CD14-positive monocyte (primary cell): ENCODE measurements around the gene DDAH1. TPM values are rescaled to one million over a fixed set of nuclear protein-coding genes. Genes with fewer than 3 reads are reported as not detected.

Source experiments
- DNase-seq, 3 donors: peaks; one replicate each; pipeline ENCODE4 v3.0.0-alpha.2; 2011 to 2022
- H2AFZ ChIP-seq: 2 replicates; pipeline ENCODE4 v1.6.0; 2012; ENCODE audit warnings: mild to moderate bottlenecking, low read depth, low read length, inconsistent platforms; ENCODE audit not compliant: insufficient read depth, poor library complexity, severe bottlenecking
- H3K27ac ChIP-seq, 2 donors: 1 replicate in 1 of 2; 2 replicates in 1 of 2; pipeline ENCODE4 v1.5.1; 2012 to 2013; ENCODE audit warnings: low read length in 2 of 2, control low read depth in 1 of 2, inconsistent platforms in 1 of 2, low read depth in 1 of 2, mild to moderate bottlenecking in 1 of 2
- H3K27me3 ChIP-seq, 2 donors: one replicate each; pipeline versions ENCODE4 v1.6.0 to v1.6.1; 2011 to 2013; ENCODE audit warnings: low read length in 2 of 2; ENCODE audit not compliant: control insufficient read depth in 2 of 2, insufficient read depth in 2 of 2
- H3K36me3 ChIP-seq, 2 donors: replicated peaks in 1 of 2; 1 replicate in 1 of 2; 2 replicates in 1 of 2; pipeline versions ENCODE4 v1.5.1 to v1.6.1; 2012 to 2013; ENCODE audit warnings: low read length in 2 of 2, control low read depth in 1 of 2, inconsistent platforms in 1 of 2, mild to moderate bottlenecking in 1 of 2; ENCODE audit not compliant: insufficient read depth in 2 of 2, control insufficient read depth in 1 of 2
- H3K4me1 ChIP-seq, 2 donors: 1 replicate in 1 of 2; 2 replicates in 1 of 2; pipeline versions ENCODE4 v1.5.1 to v1.6.1; 2012 to 2013; ENCODE audit warnings: low read length in 2 of 2, control low read depth in 1 of 2, inconsistent platforms in 1 of 2, mild to moderate bottlenecking in 1 of 2, moderate library complexity in 1 of 2; ENCODE audit not compliant: insufficient read depth in 2 of 2, control insufficient read depth in 1 of 2
- H3K4me2 ChIP-seq: replicated peaks from 2 replicates; pipeline ENCODE3; 2012; ENCODE audit warnings: low read length, moderate library complexity, mild to moderate bottlenecking; ENCODE audit not compliant: poor library complexity, severe bottlenecking; ENCODE audit errors: extremely low read depth
- H3K4me3 ChIP-seq, 3 experiments: fragments of 200-600 bp in 1 of 3; sonication (generic) in 1 of 3; replicated peaks in 1 of 3; 1 replicate in 2 of 3; 2 replicates in 1 of 3; pipeline ENCODE4 v1.5.1; 2011 to 2013; ENCODE audit warnings: low read length in 3 of 3, mild to moderate bottlenecking in 3 of 3, control low read depth in 2 of 3, low read depth in 2 of 3, inconsistent platforms in 1 of 3, moderate library complexity in 1 of 3
- H3K79me2 ChIP-seq: 2 replicates; pipeline ENCODE4 v1.6.0; 2012; ENCODE audit warnings: mild to moderate bottlenecking, control low read depth, inconsistent platforms, low read length, moderate library complexity; ENCODE audit not compliant: insufficient read depth
- H3K9ac ChIP-seq: 2 replicates; pipeline ENCODE4 v1.6.0; 2017; ENCODE audit warnings: low read length, mild to moderate bottlenecking; ENCODE audit not compliant: insufficient read depth, poor library complexity, severe bottlenecking
- H3K9me3 ChIP-seq, 2 donors: replicated peaks in 1 of 2; 1 replicate in 1 of 2; 2 replicates in 1 of 2; pipeline versions ENCODE4 v1.5.1 to v1.6.1; 2012 to 2013; ENCODE audit warnings: low read length in 2 of 2, control low read depth in 1 of 2; ENCODE audit not compliant: control insufficient read depth in 1 of 2, insufficient read depth in 1 of 2
- H4K20me1 ChIP-seq: 2 replicates; pipeline ENCODE4 v1.6.0; 2012; ENCODE audit warnings: mild to moderate bottlenecking, low read length, control low read depth, moderate library complexity; ENCODE audit not compliant: insufficient read depth
- H3K27ac Mint-ChIP-seq, 7 donors: one replicate each; pipeline ENCODE4 v1.8.0; 2020; ENCODE audit warnings: mild to moderate bottlenecking in 7 of 7, mixed read lengths in 7 of 7, moderate library complexity in 6 of 7, inconsistent platforms in 2 of 7
- H3K27me3 Mint-ChIP-seq, 3 donors: one replicate each; pipeline ENCODE4 v1.8.0; 2021 to 2022; ENCODE audit warnings: low read depth in 3 of 3, mild to moderate bottlenecking in 3 of 3, mixed read lengths in 3 of 3, moderate library complexity in 3 of 3, inconsistent platforms in 1 of 3
- H3K36me3 Mint-ChIP-seq, 2 donors: one replicate each; pipeline ENCODE4 v1.8.0; 2020; ENCODE audit warnings: mixed read lengths in 2 of 2, inconsistent platforms in 1 of 2, mild to moderate bottlenecking in 1 of 2
- H3K4me1 Mint-ChIP-seq: one replicate; pipeline ENCODE4 v1.8.0; 2020; ENCODE audit warnings: mild to moderate bottlenecking, mixed read lengths
- H3K4me3 Mint-ChIP-seq, 2 donors: one replicate each; pipeline ENCODE4 v1.8.0; 2020; ENCODE audit warnings: mild to moderate bottlenecking in 2 of 2, mixed read lengths in 2 of 2, moderate library complexity in 1 of 2
- H3K9me3 Mint-ChIP-seq, 7 donors: one replicate each; pipeline ENCODE4 v1.8.0; 2020 to 2022; ENCODE audit warnings: mixed read lengths in 7 of 7, mild to moderate bottlenecking in 6 of 7, moderate library complexity in 6 of 7, inconsistent platforms in 2 of 7
- CTCF ChIP-seq: fragments of 200-600 bp; IDR thresholded peaks from one replicate; pipeline ENCODE4 v1.8.0; 2022; ENCODE audit warnings: antibody characterized with exemption, mild to moderate bottlenecking
- WGBS: methylation state at CpG from one replicate; pipeline ENCODE4 v1.1.5; 2013; ENCODE audit warnings: missing lambda C conversion rate; ENCODE audit not compliant: insufficient coverage; 5-methylcytosine and 5-hydroxymethylcytosine counted together
- intact Hi-C, 2 donors: fragments of 100-400 bp; cut with micrococcal nuclease; formaldehyde crosslinking; loops; one replicate each; pipeline versions ENCODE4 v1.15.0 to v1.15.1; 2023
- polyA plus RNA-seq, 3 donors: library from polyadenylated mRNA; depleted of rRNA in 1 of 3; unstranded in 2 of 3; stranded (reverse) in 1 of 3; fragments of 300-500 nt in 2 of 3; fragments of >200 nt in 1 of 3; fragmentation: Illumina TruSeq in 2 of 3; gene quantifications; 1 replicate in 2 of 3; 2 replicates in 1 of 3; pipeline ENCODE4 v1.2.3, GENCODE V29; 2012 to 2021

DDAH1 gene
- polyA plus RNA-seq, 3 donors, result not detected

GRCh38 chr1:85386068-85386722 is 78.8 kb downstream of the DDAH1 start:
- peaks cover 0 to 2% (median 0%) of the 10 kb centered on the region in 3 donors for H3K27me3 Mint-ChIP-seq
- H3K27ac Mint-ChIP-seq, result no peak overlapping the region
- H3K27ac ChIP-seq, result no peak overlapping the region
- intact Hi-C loops, result no loop called here
- TF ChIP-seq CTCF, result no peak
- H3K4me3 ChIP-seq, result no peak overlapping the region
- H3K9me3 Mint-ChIP-seq, result peaks cover 5 to 26% (median 16%) of the 10 kb centered on the region in 7 donors
- peaks cover 0 to 8% of the 10 kb centered on the region in 2 donors for H3K9me3 ChIP-seq
- H3K36me3 Mint-ChIP-seq, result no peaks in the 10 kb centered on the region
- no peaks in the 10 kb centered on the region for H3K4me1 Mint-ChIP-seq
- no peak overlapping the region for H3K9ac ChIP-seq
- H4K20me1 ChIP-seq, result no peaks in the 10 kb centered on the region
- H3K4me1 ChIP-seq, result no peaks in the 10 kb centered on the region
- no peaks in the 10 kb centered on the region for H3K79me2 ChIP-seq
- no peaks in the 10 kb centered on the region for H3K36me3 ChIP-seq
- no peak for DNase-seq
- no peak overlapping the region for H3K4me2 ChIP-seq
- no peak overlapping the region for H2AFZ ChIP-seq
- no peak overlapping the region for H3K4me3 Mint-ChIP-seq
- H3K27me3 ChIP-seq, result no peaks in the 10 kb centered on the region
- WGBS, result 83% methylated on average over 2 of the region's 3 CpGs

GRCh38 chr1:85379203-85380136 is 85.5 kb downstream of the DDAH1 start:
- Mint-ChIP-seq H3K36me3 (no peaks in the 10 kb centered on the region), H3K27ac (no peak overlapping the region), H3K9me3 (peaks cover 4 to 12% (median 7%) of the 10 kb centered on the region in 7 donors), H3K4me1 (no peaks in the 10 kb centered on the region), H3K27me3 (no peaks in the 10 kb centered on the region), H3K4me3 (no peak overlapping the region)
- no peak overlapping the region for H3K4me2 ChIP-seq
- no peaks in the 10 kb centered on the region for H4K20me1 ChIP-seq
- H3K36me3 ChIP-seq, result no peaks in the 10 kb centered on the region
- 93% methylated on average over 3 of the region's 4 CpGs for WGBS
- no peak overlapping the region for H2AFZ ChIP-seq
- DNase-seq, result no peak
- no peak for TF ChIP-seq CTCF
- H3K79me2 ChIP-seq, result no peaks in the 10 kb centered on the region
- H3K4me1 ChIP-seq, result no peaks in the 10 kb centered on the region
- H3K27me3 ChIP-seq, result no peaks in the 10 kb centered on the region
- no peak overlapping the region for H3K4me3 ChIP-seq
- no peak overlapping the region for H3K9ac ChIP-seq
- H3K27ac ChIP-seq, result no peak overlapping the region
- intact Hi-C loops, result no loop called here
- no peaks in the 10 kb centered on the region for H3K9me3 ChIP-seq
